Activated naive CD4-positive, alpha-beta T cell treated with anti-CD3 and anti-CD28 coated beads for 36 hours (primary cell): ENCODE results near the gene ENKUR. TPM values are rescaled to one million over a fixed set of nuclear protein-coding genes. Genes with fewer than 3 reads are reported as not detected.
"Not testable (repeated sequence)": the region's sequence is repeated elsewhere in the genome, so short reads cannot be mapped to it uniquely, and the experiment has no call there.

Experiments
- CTCF ChIA-PET: fragments of 350-600 bp; sonication (Branson Sonifier 250); formaldehyde crosslinking; loops from one replicate; lab custom pipeline; 2021; ENCODE audit warnings: antibody characterized with exemption; lab: Charles Lee
- DNase-seq: peaks from one replicate; pipeline ENCODE4 v3.0.0-alpha.2; 2020
- H3K27ac Mint-ChIP-seq: one replicate; pipeline ENCODE4 v1.8.0; 2021; ENCODE audit warnings: mild to moderate bottlenecking, mixed read lengths
- H3K27me3 Mint-ChIP-seq: one replicate; pipeline ENCODE4 v1.8.0; 2021; ENCODE audit warnings: low read depth, mixed read lengths
- H3K36me3 Mint-ChIP-seq: one replicate; pipeline ENCODE4 v1.8.0; 2021; ENCODE audit warnings: low read depth, mixed read lengths
- H3K4me1 Mint-ChIP-seq: one replicate; pipeline ENCODE4 v1.8.0; 2021; ENCODE audit warnings: low read depth, mixed read lengths
- H3K4me3 Mint-ChIP-seq: one replicate; pipeline ENCODE4 v1.8.0; 2021; ENCODE audit warnings: mild to moderate bottlenecking, moderate library complexity, mixed read lengths
- H3K9me3 Mint-ChIP-seq: one replicate; pipeline ENCODE4 v1.8.0; 2021; ENCODE audit warnings: mixed read lengths
- intact Hi-C: fragments of 100-400 bp; cut with micrococcal nuclease; formaldehyde crosslinking; loops from one replicate; pipeline ENCODE4 v1.15.1; 2023
- total RNA-seq, 2 experiments: library from RNA; stranded (reverse); gene quantifications; one replicate each; pipeline ENCODE4 v1.2.3, GENCODE V29; 2021

The ENKUR gene
- total RNA-seq, 2 experiments from 2014 or later: not detected

DNA sequence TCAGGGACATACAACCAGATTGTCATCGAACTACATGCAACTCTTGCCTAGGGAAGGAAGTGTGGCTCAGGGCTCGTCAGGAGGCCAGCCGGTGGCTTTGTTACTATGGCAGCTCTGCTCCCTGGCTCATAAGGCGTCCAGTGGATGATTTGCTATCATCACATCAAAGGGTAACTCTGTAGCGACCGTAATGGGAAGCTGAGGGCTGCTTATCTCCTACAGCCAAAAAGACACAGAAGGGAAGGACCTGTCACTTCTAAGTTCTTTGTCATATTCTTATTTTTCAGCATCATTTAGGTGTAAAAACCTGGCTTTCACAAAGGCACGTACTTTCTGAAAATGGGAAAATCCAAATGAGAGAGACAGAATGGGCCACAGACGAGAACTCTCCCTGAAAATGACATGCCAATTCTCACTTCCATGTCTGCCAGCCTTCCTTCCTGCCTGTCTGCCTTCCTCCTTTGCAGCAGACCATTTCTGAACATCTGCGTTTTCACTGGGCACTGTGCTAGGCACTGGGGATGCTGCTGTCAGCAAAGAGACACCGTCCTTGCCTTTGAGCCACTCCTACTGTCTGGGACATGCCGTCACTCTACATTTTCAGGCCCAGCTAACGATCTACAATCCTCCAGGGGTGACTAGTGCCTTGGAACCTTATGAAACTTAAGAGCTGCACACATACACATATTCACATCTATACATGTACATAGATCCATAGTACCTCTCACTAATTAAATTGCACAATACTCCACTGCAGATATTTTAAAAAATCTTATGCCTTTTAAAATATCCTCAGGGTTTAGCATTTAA, 26.9 kb downstream of the ENKUR start:
- peaks cover 3% of the 10 kb centered on the region for H3K27me3 Mint-ChIP-seq
- no peak overlapping the region for H3K4me3 Mint-ChIP-seq
- CTCF ChIA-PET: interaction anchor here (1.0 to 1.4 kb wide), 3 partner anchors 174 to 367 kb away, joined by 3 to 5 read pairs (median 3); no protein-coding TSS in a partner anchor
- DNase-seq: no peak
- H3K36me3 Mint-ChIP-seq: no peaks in the 10 kb centered on the region
- intact Hi-C loops: no loop called here
- H3K27ac Mint-ChIP-seq: no peak overlapping the region
- no peaks in the 10 kb centered on the region for H3K9me3 Mint-ChIP-seq
- H3K4me1 Mint-ChIP-seq: no peaks in the 10 kb centered on the region

DNA sequence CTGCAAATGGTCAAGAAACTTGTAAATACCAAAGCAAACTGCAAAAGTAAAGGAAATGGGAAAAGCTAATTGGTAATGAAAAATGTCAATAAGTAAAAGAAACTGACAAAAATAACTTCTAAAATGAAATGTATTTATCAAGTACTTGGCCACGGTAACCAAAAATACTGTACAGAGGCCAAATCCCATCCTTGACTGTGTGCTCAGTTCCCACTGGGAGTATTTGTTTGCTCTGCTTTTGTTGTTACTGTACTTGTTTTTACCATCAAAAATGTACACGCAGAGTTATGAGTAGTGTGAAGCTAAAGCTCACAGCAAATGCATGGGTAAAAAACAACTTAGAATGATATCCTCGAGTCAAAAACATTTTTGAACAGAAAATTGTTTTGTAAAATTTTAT, 31.1 kb downstream of the ENKUR start:
- Mint-ChIP-seq H3K4me3 (no peak overlapping the region), H3K36me3 (no peaks in the 10 kb centered on the region), H3K4me1 (peaks cover 11% of the 10 kb centered on the region), H3K9me3 (no peaks in the 10 kb centered on the region), H3K27me3 (no peaks in the 10 kb centered on the region), H3K27ac (no peak overlapping the region)
- DNase-seq: no peak
- CTCF ChIA-PET: no interaction called here
- intact Hi-C loops: no loop called here

DNA sequence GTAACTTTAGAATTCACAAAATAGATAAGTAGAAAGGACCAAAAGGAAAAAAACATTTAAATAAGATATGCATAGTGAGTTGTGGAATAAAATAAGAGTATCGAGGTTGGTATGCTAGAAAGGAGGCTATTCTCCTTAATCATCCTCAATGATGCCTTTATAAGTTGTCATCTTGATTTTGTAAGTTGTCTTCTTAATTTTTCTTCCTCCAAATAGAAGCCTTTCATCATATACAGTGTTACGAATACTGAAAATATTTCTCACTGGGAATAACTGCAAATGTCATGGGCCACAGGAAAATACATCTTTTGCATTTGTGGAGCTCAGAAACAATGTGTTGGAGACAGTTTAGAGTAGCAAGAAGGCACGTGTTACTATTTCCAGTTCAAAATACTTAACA, 32.0 kb downstream of the ENKUR start:
- DNase-seq: no peak
- Mint-ChIP-seq H3K4me3 (no peak overlapping the region), H3K36me3 (no peaks in the 10 kb centered on the region), H3K9me3 (no peaks in the 10 kb centered on the region), H3K27me3 (no peaks in the 10 kb centered on the region), H3K4me1 (peaks cover 11% of the 10 kb centered on the region), H3K27ac (no peak overlapping the region)
- intact Hi-C loops: no loop called here
- CTCF ChIA-PET: no interaction called here

DNA sequence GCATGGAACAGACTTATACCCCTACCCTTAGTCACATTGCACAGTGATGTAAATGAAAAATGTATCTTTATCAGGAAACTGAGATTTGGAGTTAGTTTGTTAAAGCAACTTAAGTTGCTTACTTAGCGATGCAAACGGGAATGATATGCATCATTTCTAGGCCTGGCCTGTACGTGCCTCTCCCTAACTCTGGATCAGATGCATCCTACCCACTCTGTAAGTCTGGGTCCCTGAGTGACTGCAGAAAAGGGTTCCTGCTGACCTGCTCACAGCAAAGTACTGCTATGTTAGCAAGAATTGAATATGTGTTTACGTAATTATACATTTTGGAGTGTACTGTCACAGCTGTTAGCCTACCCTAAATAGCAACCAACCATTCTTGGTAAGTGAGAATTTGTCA, 32.8 kb downstream of the ENKUR start:
- Mint-ChIP-seq H3K27ac (no peak overlapping the region), H3K4me3 (no peak overlapping the region), H3K27me3 (no peaks in the 10 kb centered on the region), H3K36me3 (no peaks in the 10 kb centered on the region), H3K4me1 (peaks cover 11% of the 10 kb centered on the region), H3K9me3 (no peaks in the 10 kb centered on the region)
- DNase-seq: no peak
- CTCF ChIA-PET: no interaction called here
- intact Hi-C loops: no loop called here

DNA sequence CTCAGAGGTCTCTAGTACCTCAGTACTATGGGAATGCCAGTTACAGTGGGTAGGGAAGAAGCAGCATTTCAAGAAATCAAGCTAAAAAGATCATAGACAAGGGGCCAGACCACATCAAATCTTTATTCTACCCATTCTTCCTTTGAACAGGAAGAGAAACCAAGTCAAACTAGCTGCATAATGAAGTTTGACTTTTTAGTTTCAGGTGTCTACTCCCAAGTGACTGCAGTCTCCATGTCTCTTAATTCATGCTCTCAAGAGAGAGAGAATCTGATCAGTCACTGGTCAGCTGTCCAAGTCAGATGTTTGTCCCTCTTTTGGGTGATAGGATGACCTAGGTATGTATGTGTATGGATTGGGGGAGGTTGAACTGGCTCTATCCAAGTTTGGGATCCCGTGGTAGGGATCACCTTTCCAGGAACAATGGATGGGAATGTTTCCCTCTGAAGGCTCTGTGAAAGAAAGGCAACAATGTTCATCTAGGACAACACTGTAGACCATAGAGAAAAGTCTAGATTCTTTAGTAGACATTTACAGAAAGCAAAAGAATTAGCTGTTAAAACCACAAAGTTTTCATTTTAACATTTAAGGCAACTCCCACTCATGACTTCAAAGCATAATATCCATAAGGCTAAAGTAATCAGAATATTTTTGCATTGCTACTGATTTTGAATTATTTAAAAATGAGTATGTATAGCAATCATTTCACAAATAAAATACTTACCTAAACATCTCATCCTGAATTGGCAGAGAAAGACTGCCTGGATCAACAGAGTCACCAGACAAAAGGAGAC, 33.4 kb downstream of the ENKUR start:
- Mint-ChIP-seq H3K4me3 (no peak overlapping the region), H3K27ac (no peak overlapping the region), H3K27me3 (no peaks in the 10 kb centered on the region), H3K9me3 (no peaks in the 10 kb centered on the region), H3K4me1 (peaks cover 11% of the 10 kb centered on the region), H3K36me3 (no peaks in the 10 kb centered on the region)
- intact Hi-C loops: no loop called here
- CTCF ChIA-PET: no interaction called here
- no peak for DNase-seq

DNA sequence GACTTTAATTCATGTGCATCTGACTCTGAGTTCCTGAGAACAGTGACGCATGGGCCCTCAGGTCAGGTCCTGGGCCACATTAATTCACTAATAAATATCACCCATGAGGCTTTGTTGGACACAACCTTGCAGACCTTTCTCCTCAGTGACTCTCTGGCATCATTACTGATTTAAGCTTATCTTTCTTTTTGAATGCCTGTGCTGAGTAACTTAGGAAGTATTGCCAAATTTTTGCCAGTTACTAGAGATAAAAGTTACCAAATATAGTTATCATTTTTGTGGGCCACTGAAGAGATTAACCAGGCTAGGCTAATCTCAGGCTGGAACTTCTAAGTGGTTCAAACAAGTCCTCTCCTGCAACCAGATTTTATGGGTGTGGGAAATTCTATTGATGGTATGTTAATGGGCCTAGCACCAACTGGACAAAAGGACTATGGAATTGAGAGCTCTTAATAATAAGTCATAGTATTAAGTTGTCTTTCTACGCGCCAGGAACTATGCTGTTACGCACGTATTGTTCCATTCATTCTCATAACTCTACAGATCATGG, 34.7 kb downstream of the ENKUR start:
- H3K27me3 Mint-ChIP-seq: no peaks in the 10 kb centered on the region
- peaks cover 11% of the 10 kb centered on the region for H3K4me1 Mint-ChIP-seq
- no peaks in the 10 kb centered on the region for H3K36me3 Mint-ChIP-seq
- no peak overlapping the region for H3K27ac Mint-ChIP-seq
- no peak for DNase-seq
- intact Hi-C loops: no loop called here
- CTCF ChIA-PET: no interaction called here
- no peak overlapping the region for H3K4me3 Mint-ChIP-seq
- H3K9me3 Mint-ChIP-seq: no peaks in the 10 kb centered on the region

DNA sequence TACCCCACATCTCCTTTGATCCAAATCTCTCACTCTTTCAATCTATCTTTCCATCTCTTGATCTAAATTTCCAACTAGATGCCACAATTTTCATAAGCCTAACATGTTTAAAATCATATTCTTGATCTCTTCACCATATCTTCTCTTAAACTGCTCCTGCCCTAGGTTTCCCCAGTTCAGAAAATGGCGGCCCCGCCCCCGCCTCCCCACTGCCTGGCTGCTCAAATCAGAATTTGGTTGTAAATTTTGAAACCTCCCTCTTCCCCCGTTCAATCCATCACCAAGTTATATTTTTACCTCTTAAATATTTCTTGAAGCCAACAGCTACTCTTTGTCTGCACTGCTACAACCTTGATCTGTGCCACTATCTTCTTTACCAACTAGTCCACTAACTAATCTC, 36.3 kb downstream of the ENKUR start:
- no peaks in the 10 kb centered on the region for H3K9me3 Mint-ChIP-seq
- intact Hi-C loops: no loop called here
- H3K27me3 Mint-ChIP-seq: no peaks in the 10 kb centered on the region
- H3K27ac Mint-ChIP-seq: no peak overlapping the region
- DNase-seq: no peak
- CTCF ChIA-PET: no interaction called here
- no peak overlapping the region for H3K4me3 Mint-ChIP-seq
- peaks cover 11% of the 10 kb centered on the region for H3K4me1 Mint-ChIP-seq
- no peaks in the 10 kb centered on the region for H3K36me3 Mint-ChIP-seq

DNA sequence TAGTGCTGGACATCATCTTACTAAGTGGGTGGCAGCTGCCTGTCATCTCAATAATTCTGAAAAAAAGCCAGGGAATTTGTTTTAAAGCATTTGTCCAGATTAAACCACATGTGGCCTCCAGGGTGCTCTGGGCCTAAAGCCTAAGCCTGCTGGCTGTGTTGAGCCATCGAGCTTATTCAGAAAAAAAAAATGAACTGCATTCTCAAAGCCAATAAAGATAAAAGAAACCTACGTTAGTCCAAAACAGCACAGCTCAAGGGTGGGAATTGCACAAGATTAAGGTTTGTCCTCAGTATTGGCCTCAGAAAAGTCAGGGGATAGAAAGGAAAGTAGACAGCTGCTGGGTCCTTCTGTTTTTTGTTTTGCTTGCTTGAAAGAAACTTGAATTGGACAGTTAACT, 41.0 kb downstream of the ENKUR start:
- Mint-ChIP-seq H3K36me3 (no peaks in the 10 kb centered on the region), H3K4me3 (no peak overlapping the region), H3K27ac (no peak overlapping the region), H3K9me3 (no peaks in the 10 kb centered on the region), H3K27me3 (no peaks in the 10 kb centered on the region), H3K4me1 (no peaks in the 10 kb centered on the region)
- CTCF ChIA-PET: no interaction called here
- intact Hi-C loops: no loop called here
- DNase-seq: no peak

DNA sequence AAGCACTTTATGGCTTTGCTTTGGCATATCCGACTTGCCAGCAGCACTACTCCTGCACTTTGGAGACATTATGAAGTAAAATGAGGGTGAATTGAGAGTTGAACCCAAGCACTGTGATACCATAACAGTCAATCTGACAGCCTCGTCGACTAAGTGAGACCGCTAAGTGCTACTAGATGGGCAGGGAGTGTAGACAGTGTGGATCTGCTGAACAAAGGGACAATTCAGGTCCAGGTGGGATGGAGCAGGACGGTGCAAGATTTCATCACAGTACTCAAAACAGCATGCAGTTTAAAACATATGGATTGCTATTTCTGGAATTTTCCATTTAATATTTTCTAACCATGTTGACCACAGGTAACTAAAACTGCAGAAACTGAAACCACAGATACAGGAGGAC, 42.8 kb downstream of the ENKUR start:
- no peak for DNase-seq
- Mint-ChIP-seq H3K36me3 (no peaks in the 10 kb centered on the region), H3K27ac (no peak overlapping the region), H3K27me3 (no peaks in the 10 kb centered on the region), H3K4me1 (peaks cover 3% of the 10 kb centered on the region), H3K4me3 (no peak overlapping the region), H3K9me3 (no peaks in the 10 kb centered on the region)
- intact Hi-C loops: no loop called here
- CTCF ChIA-PET: interaction anchor here (0.7 kb wide), 1 partner anchor 135 kb away, joined by 3 read pairs; no protein-coding TSS in a partner anchor

DNA sequence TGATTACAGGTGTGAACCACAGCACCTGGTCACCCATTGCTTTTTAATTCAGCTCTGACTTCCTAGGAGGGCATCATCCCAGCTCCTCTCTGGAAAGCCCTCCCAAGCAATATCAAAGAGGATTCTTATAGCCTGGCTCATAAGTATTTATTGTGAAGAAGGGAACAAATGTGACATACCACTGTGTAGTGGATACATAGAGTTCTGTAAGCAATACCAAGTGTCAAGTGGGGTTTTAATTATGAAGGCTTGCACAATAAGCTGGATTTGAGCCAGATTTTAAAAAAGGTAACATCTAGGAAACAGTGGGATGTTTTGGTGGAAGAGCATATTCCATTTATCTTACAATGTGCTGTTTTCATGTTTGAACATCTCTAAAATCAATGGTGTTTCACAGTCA, 44.6 kb downstream of the ENKUR start:
- H3K4me1 Mint-ChIP-seq: peaks cover 3% of the 10 kb centered on the region
- CTCF ChIA-PET: interaction anchor here (0.8 kb wide), 1 partner anchor 87 kb away, joined by 3 read pairs; no protein-coding TSS in a partner anchor
- H3K27me3 Mint-ChIP-seq: no peaks in the 10 kb centered on the region
- H3K27ac Mint-ChIP-seq: no peak overlapping the region
- DNase-seq: no peak
- no peaks in the 10 kb centered on the region for H3K9me3 Mint-ChIP-seq
- no peaks in the 10 kb centered on the region for H3K36me3 Mint-ChIP-seq
- H3K4me3 Mint-ChIP-seq: no peak overlapping the region
- intact Hi-C loops: no loop called here

DNA sequence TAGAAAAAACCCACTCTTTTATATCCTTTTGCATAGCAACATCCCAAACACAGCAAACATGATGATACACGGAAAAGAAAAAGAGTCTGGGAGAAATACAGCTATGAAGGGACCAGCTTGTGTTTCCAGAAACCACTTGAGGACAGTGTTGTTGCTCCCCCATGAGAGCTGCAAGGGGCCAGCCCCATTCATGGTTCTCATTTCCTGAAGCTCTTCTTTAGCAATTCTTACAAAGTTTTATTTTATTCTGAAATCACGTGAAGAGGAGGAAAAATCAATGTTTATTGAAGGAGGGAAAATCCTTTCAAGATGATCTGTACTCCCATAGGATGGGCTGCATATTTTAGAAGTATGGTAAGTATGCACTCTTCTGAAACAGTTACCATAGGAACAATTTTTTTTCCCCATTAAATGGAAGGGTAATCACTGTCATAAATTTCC, 46.1 kb downstream of the ENKUR start:
- Mint-ChIP-seq H3K27me3 (peaks cover 3% of the 10 kb centered on the region), H3K9me3 (no peaks in the 10 kb centered on the region), H3K36me3 (no peaks in the 10 kb centered on the region), H3K4me3 (no peak overlapping the region), H3K4me1 (peaks cover 3% of the 10 kb centered on the region), H3K27ac (no peak overlapping the region)
- intact Hi-C loops: no loop called here
- CTCF ChIA-PET: interaction anchor here (1.1 kb wide), 1 partner anchor 354 kb away, joined by 3 read pairs; no protein-coding TSS in a partner anchor
- DNase-seq: no peak

DNA sequence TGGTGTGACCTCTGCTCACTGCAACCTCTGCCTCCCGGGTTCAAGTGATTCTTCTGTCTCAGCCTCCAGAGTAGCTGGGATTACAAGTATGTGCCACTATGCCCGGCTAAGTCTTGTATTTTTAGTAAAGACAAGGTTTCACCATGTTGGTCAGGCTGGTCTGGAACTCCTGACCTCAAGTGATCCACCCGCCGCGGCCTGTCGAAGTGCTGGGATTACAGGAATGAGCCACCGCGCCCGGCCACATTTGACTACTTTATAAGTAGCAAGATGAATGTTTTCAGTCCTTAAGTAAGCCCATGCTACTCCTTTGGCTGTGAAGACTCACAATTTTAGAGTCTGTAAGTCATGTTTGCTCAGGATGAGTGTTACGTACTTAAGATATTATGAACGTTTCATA, 47.0 kb downstream of the ENKUR start:
- H3K4me1 Mint-ChIP-seq, DNase-seq, H3K36me3 Mint-ChIP-seq, H3K9me3 Mint-ChIP-seq, H3K4me3 Mint-ChIP-seq, H3K27ac Mint-ChIP-seq, intact Hi-C loops, H3K27me3 Mint-ChIP-seq: not testable (repeated sequence)
- CTCF ChIA-PET: interaction anchor here (0.6 kb wide), 1 partner anchor 259 kb away, joined by 4 read pairs; no protein-coding TSS in a partner anchor
